Stimulated activated CD8-positive, alpha-beta memory T cell treated with anti-CD3 and anti-CD28 coated beads, Interleukin-12 subunit alpha, Interleukin-12 subunit beta, amount 100 ng/mL, for 1 hour (primary cell): Measurements from ENCODE around the gene EXOC6B.

Source experiments
- DNase-seq: peaks from one replicate; pipeline ENCODE4 v3.0.0-alpha.2; 2020; ENCODE audit warnings: low read depth

The EXOC6B gene

DNA sequence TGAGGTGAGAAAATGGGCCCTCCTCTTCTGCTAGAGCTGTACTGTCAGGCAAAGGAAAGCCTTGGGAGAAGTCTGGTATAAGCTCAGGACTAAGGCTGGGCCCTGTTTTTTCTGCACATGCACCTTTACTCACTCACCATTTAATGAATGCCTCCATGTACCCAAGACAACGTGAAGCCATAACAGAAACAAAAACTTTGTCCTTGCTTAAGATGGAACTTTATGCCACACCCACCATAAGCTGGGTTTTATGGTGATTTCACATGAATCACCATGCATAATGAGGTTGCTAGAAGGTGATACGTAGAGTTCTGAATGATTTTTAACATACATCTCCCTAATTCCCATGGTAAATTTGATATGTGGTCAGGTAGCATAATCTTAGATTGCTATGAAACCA lies 614.5 kb downstream of the EXOC6B start:
- DNase-seq = no peak

DNA sequence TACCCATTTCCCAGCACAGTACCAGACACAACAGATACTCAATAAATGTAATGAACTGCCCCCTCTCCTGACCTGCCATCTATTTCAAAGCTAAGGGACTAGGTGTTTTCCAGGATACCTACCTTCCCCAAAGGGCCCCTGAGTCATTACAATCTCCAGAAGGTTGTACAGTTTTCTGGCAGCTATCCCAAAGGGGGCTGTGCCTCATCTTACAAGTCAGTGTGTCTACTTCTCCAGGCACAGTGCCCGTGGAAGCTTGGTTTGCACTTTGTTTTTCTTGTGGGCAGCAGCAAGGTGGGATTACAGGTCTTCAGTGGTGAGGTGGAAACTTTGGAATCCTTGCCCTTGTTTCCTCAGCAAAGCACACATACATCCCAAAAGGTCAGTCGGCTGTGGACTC lies 615.4 kb downstream of the EXOC6B start:
- no peak for DNase-seq

DNA sequence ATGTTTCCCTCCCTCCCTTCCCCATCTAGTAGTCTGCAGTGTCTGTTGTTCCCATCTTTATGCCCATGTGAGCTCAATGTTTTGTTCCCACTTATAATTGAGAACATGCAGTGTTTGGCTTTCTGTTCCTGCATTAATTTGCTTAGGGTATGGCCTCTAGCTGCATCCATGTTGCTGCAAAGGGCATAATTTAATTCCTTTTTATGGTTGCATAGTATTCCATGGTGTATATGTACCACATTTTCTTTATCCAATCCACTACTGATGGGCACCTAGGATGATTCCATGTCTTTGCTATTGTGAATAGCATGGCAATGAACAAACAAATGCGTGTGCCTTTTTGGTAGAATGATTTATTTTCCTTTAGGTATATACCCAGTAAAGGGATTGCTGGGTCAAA lies 617.6 kb downstream of the EXOC6B start:
- DNase-seq = no peak

DNA sequence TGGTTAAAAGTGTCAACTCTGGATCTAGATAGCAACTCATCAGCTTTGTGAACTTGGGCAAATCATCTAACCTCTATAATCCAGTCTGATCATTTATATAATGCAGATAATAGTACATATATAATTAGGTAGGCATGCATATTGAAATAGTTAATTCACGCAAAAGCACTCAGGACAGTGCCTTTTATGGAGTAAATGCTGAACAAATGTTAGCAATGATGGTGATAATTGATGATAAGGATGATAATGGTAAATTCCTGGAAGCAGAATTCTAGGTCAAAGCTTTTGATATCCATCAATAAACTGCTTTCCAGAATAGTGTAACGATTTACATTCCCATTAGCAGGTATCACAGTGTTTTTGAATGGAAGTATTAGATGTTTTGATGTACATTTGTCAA lies 618.5 kb downstream of the EXOC6B start:
- no peak for DNase-seq

DNA sequence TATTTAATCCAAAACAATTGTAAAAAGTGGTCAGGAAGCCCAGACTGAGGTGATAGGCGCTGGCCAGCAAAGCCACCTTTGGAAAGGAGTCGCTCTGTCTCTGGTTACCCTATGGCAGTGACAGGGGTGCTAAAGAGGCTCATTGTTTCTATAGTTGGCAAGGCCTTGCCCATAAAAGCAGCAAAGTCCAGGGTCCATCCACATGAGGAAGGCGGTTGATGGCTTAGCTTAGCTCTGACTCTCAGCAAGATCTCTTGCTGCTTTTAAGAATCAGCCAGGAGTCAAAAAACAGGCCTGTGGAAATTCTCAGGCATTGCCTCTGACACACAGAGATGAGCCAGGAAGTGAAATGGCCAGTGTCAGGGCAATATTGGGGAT lies 620.3 kb downstream of the EXOC6B start:
- no peak for DNase-seq

DNA sequence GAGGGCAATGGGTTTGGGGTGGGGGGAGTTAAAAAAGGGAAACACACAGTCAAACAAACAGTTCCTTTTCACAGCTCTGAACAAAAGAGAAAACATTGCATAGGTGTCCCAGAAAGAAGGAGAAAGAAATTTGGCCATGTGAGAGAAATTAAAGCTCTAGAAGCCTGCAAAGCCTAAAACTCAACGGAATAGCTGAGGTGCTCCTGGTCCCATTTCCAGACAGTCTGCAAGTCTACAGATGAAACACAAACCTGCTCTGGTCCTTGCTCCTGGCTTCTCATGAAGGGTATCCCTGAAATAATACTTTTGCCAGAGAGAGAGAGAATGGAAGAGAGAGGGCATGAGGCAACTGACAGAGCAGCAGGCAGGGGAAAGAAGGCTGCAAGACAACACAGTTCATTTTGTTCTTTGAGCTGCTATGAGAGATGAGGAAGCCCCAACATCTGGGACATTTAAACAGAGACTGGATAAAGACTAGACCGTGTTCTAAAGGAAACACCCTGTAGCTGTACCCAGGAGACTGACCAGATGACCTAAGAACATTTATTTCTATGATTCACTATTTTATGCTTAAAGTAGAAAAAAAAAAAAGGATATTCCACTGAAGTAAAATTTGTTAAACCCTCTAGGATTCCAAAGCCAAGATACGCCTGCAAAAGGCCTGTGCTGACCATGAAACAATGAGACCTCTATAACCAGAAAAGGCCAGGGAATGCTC lies 620.9 kb downstream of the EXOC6B start:
- no peak for DNase-seq

DNA sequence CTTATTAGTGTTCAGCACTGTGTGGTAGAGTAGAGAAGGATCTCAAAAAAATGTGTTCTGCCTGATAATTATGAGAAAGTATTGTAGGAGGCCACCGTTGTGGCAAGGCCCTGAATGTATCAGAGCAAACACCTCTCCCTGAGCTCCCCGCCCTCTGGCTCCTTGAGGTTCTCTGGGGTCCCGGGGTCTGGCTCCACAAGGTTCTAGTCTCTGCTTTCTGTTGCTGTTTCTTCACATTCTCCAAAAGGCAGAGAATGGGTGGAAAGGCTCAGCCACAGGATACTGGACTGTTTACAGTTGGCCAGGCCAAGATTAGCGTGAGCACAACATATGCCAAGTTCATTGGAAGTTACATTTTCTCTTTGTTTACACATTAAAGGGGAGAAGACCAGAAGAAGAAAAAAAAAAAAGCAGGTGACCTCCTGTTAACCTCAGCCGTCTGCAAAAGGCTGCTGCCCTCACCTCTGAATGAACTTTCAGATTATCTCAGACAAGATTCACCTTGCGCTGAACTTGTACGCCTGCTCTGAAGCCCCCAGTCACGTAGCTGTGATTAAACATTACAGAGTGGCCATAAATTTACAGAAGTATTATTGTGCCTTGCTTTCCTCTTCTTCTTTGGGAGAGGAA lies 621.6 kb downstream of the EXOC6B start:
- no peak for DNase-seq

DNA sequence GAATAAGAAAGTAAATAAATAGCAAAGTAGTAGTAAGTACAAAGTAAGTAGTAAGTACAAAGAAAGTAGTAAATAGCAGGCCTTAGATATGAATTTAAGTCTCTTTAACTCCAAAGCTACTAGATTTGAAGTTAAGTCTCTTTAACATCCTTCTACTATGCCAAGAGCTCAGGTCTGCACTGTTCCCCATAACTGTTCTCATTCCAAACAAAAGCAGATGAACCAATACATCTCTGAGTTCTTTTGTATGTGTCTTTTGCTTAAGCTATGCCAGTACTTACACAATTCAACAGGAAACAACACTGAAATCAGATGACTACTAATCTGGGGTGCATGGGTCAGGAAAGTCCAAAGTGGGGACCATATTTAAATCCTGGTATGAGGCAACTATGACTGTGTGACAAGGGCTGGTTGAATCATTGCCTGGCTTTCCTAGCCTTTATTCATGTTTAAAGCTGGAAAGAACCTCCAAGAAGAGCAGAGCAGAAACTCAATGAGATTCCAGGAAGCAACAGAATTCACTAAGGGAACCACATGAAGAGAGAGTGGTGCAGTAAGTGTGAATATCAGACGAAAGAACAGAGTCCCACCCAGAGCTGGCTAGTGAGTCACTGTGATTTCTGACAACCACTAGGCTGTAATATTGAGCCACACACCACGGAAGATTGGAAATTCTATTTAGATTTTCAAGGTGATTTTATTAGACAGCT lies 627.1 kb downstream of the EXOC6B start:
- DNase-seq = no peak

DNA sequence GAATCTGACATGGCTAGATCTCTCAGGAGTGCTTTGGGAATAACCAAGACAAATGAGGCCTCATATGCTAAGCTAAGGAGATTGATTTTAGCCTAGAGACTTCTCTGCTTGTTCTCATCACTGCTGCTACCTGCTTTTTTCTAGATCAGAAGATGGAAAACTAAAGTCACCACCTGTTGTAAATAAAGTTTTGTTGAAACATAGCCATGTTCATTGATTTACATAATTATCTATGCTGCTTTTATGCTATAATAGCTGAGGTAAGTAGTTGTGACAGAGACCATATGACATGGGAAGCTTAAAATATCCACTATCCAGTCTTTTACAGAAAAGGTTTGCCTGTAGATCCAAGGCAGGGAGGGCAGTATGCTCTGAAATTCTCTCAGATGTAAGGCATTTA lies 632.1 kb downstream of the EXOC6B start:
- DNase-seq = no peak

DNA sequence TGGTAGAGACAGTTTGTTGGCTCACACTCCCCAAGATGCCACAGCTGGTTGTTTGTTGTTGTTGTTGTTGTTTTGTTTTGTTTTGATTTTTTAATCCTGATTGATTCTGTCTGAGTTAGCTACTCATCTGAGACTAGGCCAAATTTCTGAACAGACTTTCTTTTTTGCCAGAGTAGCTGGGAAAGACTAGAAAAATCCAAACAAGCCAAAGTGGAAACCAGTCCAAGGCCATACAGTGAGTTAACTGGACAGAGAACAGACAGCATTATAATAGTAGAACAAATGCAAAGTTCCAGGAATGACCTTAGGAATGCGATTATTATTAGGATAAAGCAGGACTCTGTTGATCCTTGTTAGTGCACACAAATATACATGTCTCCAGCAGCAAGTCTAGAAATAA lies 634.4 kb downstream of the EXOC6B start:
- no peak for DNase-seq

DNA sequence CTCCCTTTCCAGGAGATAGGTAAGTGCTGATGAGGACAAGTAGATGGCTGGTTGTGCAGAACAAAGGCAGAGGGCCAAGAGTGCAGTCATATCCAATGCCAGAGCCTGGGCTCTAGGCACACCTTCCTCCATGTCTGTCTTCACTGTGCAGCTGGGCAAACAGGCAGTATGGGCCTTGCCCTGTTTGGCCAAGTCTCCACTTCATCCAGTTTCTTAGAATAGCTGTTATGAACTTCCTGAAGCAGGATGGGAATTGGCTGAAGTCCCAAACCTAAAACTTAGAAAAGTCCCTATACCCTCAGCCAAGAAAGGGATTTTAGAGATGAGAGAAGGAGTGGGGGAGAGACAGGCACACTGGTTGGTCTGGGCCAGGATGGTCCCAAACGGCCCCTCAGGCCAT lies 640.6 kb downstream of the EXOC6B start:
- DNase-seq = no peak

DNA sequence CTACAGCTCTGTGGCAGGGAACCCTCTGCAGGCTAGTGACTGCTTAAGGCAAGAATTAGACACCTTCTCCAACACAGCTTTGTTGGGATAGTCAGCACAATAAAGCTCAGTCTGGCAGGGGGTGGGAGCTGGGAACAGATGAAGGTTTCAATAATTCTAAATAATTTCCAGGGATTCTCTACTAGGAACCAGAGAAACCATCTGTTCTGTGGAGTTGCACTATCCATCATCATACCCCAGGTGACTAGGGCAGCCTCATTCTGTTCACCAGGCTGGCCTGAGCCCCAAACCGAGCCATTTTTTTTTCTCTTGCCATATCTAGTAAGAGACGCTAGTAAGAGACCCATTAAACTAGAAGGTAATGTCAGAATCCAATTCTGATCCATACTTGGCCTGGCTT lies 642.4 kb downstream of the EXOC6B start:
- DNase-seq = no peak

DNA sequence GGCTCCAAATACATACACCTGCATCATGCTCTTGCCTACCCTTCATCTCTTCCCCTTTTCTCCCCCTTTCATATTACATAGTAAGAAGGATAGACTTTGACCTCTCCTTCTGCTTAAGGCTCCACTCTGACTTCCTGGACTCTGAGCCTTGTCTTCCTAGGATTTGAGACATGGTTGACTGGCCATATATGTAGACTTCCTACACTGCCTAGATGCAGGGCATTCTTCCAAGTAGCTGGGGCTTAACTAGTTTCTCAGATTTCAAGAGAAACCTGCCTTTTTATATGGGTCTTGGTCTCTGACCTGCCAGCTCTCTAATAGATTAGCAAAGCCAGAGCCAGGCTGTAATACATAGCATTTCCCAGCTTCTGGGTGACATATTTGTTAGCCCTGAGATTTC lies 642.8 kb downstream of the EXOC6B start:
- no peak for DNase-seq

DNA sequence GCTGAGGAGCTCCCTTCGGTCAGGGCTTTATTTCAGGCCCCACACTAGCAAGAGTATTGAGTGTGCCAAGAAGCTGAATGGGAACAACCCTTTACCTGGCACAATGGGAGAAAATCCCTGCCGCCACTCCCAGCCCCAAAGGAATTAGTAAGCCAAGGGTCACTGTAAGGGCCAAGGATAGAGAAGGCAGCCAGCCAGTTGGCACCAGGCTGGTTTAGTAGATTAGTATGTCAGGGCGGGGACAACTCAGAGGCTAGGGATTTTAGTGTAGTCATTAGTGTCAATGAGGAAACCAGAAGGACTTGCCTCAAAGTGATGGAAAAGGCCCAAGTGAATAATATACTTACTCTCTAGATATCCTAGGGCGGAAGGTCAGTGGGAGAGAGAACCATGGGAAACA lies 643.3 kb downstream of the EXOC6B start:
- no peak for DNase-seq

DNA sequence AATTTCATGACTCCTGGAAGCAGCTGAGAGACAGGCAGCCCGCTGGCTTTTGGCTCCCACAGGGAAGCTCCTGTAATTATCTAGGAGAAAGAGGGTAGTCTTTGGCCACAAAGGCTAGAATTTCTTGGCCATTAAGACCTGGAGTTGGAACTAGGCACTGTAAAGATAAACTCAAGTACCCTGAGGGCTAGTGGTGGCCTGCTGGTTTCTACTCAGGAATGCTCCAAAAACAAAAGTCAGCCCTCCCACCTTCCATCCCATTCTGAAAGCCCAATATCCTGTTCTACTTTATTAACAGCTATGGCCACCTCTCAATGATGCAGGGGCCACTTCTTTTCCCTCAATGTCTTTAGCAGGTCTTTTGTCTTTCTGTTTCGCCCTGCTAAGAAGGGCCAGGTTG lies 644.2 kb downstream of the EXOC6B start:
- DNase-seq = no peak

DNA sequence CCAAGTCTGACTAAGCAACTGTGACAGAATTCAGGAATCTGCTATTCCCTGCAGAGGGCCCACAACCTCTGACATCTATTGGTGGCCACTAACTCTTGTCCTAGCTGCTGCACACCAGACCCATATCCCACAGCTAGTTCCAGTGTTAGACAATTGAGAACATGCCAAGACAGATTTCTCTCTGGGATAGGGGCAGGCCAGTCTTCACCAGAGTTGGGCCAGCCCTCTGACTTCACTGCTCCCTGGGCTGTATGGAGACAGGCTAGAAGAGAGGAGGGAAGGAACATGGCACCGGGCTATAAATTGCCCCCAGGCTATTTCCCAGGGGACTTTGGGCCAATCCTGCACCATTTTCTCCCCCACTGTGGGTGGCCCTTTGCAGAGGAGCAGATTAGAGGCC lies 645.5 kb downstream of the EXOC6B start:
- no peak for DNase-seq

DNA sequence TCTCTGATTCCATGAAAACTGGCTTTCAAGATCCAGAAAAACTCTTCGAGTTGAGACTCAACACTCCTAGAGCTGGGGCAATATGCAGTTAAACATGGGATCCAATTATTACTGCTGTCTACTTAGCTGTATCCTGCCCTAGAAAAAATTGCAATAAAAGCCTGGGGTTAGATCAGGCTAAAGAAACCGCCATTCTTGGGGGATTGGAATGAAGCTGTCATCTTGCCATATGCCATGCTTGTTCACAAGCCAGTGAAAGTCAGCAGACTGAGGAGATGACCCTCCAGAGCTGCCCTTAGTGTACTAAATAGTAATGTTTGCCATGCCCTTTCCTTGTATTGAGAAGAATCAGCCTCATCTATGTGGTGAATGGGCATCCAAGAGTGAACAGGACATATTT lies 647.3 kb downstream of the EXOC6B start:
- DNase-seq = no peak

DNA sequence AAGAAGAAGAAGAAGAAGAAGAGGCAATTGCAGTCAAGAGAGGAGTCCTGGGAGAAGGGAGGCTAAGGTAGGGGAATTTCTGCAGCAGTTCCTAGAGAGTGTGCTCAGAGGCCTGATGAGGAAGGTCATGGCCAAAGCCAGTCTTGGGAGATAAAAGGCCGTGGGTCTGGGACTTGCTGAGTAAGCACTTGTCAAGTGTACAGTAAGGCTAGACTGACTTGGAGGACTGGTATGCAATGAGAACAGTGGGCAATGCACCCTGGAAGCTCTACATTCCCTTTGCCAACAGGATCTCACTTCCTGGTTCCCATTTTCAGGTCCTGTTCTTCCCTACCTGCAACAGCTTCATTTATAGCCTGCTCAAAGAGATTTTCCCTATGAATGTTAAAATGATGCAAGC lies 649.6 kb downstream of the EXOC6B start:
- DNase-seq = no peak

DNA sequence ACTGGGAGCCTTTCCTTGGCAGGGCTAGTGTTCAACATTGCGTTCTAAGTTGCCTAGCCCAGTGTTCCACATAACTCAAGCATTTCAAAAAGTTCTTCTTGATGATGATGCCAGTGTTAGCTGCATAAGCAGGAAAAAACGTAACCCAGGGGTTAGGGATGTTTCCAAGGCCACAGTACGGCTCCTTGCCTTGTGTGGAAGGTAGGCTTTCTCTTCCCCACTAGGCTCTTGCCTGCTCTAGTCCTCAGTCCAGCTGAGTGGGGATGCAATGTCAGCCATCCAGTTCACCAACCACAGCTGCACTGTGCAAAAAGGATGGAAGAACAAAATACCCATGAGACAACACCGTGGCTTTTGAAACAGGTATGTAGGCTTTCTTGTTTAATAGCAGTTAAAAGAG lies 650.2 kb downstream of the EXOC6B start:
- no peak for DNase-seq

DNA sequence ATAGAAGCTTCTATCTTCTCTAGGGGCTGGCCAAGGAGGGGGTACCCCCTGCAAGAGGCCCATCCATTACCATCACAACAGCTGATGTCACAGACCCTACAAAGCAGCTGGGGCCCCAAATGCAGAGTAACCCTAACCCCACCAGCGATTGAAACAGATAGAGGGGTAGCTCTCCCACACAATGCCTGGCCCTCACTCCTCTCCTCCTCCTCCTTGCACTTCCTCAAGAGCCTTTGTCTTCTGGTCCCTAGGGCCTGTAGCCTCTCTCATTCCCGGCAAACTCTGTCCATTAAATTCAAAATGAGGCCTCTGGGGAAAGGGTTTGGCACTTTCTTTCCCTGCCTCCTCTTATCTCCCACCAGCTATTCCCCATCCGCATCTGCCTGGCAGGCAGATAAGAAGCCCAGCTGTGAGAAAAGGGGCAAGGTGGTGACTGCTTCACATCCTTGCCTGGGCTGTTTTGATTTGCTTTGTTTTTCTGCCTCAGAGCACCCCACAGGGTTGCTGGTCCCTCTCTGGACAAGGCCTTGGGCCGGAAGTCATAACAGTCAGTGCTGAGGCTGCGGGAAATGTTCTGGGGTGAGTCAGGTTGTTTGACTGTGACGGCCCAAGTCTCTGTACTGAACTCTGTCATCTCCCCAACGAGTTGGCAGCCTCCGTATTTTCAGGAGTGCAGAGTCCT lies 652.1 kb downstream of the EXOC6B start:
- no peak for DNase-seq

DNA sequence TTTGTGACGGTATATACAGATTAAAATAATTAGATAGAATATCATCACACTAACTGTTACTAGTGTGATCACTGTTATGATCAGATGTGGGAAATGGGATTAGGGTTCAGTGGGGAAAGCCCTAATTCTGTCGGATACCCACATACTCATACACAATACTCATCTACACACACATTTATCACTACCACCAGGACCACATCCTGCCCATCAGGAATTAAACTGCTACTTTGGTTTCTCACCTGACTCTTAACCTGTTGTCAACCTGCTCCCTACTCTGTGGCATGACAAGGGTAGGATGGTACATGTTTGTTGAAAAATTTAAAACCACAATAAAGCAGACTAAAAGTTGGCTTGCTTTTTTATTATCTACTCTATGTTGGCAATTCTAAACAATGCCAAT lies 653.4 kb downstream of the EXOC6B start:
- DNase-seq = no peak

DNA sequence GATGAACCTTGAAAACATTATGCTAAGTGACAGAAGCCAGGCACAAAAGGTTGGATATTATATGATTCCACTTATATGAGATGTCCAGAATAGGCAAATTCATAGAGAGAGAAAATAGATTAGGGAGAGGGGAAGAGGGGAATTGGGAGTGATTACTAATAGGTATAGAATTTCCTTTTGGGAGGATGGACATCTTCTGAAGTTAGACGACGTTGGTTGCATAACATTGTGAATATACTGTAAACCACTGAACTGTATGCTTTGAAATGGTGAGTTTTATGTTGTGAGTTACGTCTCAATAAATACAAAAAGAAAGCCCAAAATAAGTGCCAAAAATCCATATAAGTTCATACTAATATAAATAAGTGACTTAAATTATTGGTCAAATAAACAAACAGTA lies 659.6 kb downstream of the EXOC6B start:
- no peak for DNase-seq

DNA sequence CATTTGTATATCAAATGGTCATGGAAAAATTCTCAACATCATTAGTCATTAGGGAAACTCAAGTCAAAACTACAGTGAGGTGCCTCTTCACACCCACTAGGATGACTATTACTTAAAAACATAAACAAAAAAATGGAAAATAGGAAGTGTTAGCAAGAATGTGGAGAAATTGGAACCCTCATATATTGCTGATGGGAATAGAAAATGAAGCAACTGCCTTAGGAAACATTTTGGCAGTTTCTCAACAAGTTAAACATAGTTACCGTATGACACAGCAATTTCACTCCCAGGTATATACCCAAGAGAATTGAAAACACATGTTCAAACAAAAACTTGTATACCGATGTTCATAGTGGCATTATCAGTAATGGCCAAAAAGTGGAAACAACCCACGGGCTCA lies 660.0 kb downstream of the EXOC6B start:
- DNase-seq = no peak
